Stimulated activated CD4-positive, alpha-beta T cell treated with anti-CD3 and anti-CD28 coated beads, Interleukin-12 subunit alpha, Interleukin-12 subunit beta, amount 100 ng/mL, for 4 hours (primary cell): ENCODE data around the gene PAGE2B.
"Not testable (repeated sequence)": the region's sequence is repeated elsewhere in the genome, so short reads cannot be mapped to it uniquely, and the experiment has no call there.

ENCODE experiments used
- DNase-seq: peaks from one replicate; pipeline ENCODE4 v3.0.0-alpha.2; 2020

The PAGE2B gene

GRCh38 chrX:55111578-55112254, 36.9 kb downstream of the PAGE2B start:
- no peak for DNase-seq

- DNase-seq, result not testable (repeated sequence)
These were observed 41.8 kb downstream of the PAGE2B start for GRCh38 chrX:55116589-55116988.

GRCh38 chrX:55118574-55118973, 43.7 kb downstream of the PAGE2B start:
- DNase-seq, result no peak

- no peak for DNase-seq
These were observed 44.4 kb downstream of the PAGE2B start for GRCh38 chrX:55119271-55119670.

GRCh38 chrX:55119712-55120111, 44.9 kb downstream of the PAGE2B start:
- no peak for DNase-seq

- no peak for DNase-seq
These were observed 46.0 kb downstream of the PAGE2B start for GRCh38 chrX:55120761-55121358.

- DNase-seq, result no peak
These were observed 49.1 kb downstream of the PAGE2B start for GRCh38 chrX:55123900-55124299.

- no peak for DNase-seq
These were observed 52.9 kb downstream of the PAGE2B start for GRCh38 chrX:55127692-55128091.
